SK-N-SH (cell line): ENCODE data around the gene TPP2. TPM values are rescaled to one million over a fixed set of nuclear protein-coding genes. Genes with fewer than 3 reads are reported as not detected.

Experiments
- CTCF ChIA-PET: fragments of 300-600, 350-600 bp; formaldehyde crosslinking; extraction: SDS; loops from one replicate; lab custom pipeline; 2021; lab: Yijun Ruan, JAX
- POLR2A ChIA-PET: fragments of 350-600 bp; sonication (Branson Sonifier 250); formaldehyde crosslinking; extraction: SDS; loops from one replicate; lab custom pipeline; 2020; ENCODE audit warnings: antibody characterized with exemption, inconsistent platforms; lab: Yijun Ruan, JAX
- DNase-seq: peaks from one replicate; pipeline ENCODE4 v3.0.0; 2012
- H2AFZ ChIP-seq: fragments of 200-600 bp; sonication (generic); 2 replicates; pipeline ENCODE4 v1.8.1; 2016; ENCODE audit warnings: antibody characterized with exemption, mild to moderate bottlenecking, low read depth
- H3F3A ChIP-seq: fragments of 200-600 bp; sonication (generic); replicated peaks from 2 replicates; pipeline ENCODE3; 2016; ENCODE audit warnings: antibody characterized with exemption, mild to moderate bottlenecking; ENCODE audit not compliant: insufficient read depth
- H3K27ac ChIP-seq, 2 experiments: fragments of 200-500 bp in 1 of 2; fragments of 200-600 bp in 1 of 2; sonication (Bioruptor generic) in 1 of 2; sonication (generic), shearing (Covaris generic) in 1 of 2; 2 replicates each; pipeline versions ENCODE4 v1.5.1 to v1.6.1; 2014 to 2016; ENCODE audit warnings: low read depth in 2 of 2, inconsistent platforms in 1 of 2, low read length in 1 of 2, mild to moderate bottlenecking in 1 of 2, mixed read lengths in 1 of 2
- H3K27me3 ChIP-seq: fragments of 200-600 bp; sonication (generic), shearing (Covaris generic); 2 replicates; pipeline ENCODE4 v1.6.1; 2016; ENCODE audit warnings: mixed run types; ENCODE audit not compliant: insufficient read depth
- H3K36me3 ChIP-seq, 2 experiments: fragments of 200-500 bp in 1 of 2; fragments of 200-600 bp in 1 of 2; sonication (Bioruptor generic) in 1 of 2; sonication (generic) in 1 of 2; replicated peaks in 1 of 2; 2 replicates each; pipeline versions ENCODE3 to v1.5.1; 2014 to 2016; ENCODE audit warnings: low read length in 1 of 2, mild to moderate bottlenecking in 1 of 2; ENCODE audit not compliant: insufficient read depth in 2 of 2, control insufficient read depth in 1 of 2
- H3K4me1 ChIP-seq, 2 experiments: fragments of 200-500 bp in 1 of 2; fragments of 200-600 bp in 1 of 2; sonication (Bioruptor generic) in 1 of 2; sonication (generic), shearing (Covaris generic) in 1 of 2; 2 replicates each; pipeline versions ENCODE4 v1.5.1 to v1.6.1; 2014 to 2016; ENCODE audit warnings: low read depth in 1 of 2, low read length in 1 of 2, mixed run types in 1 of 2; ENCODE audit not compliant: insufficient read depth in 2 of 2, control insufficient read depth in 1 of 2
- H3K4me2 ChIP-seq: fragments of 200-600 bp; sonication (generic), shearing (Covaris generic); 2 replicates; pipeline ENCODE4 v1.6.1; 2017; ENCODE audit warnings: mixed run types
- H3K4me3 ChIP-seq, 2 experiments: fragments of 200-500 bp in 1 of 2; fragments of 200-600 bp in 1 of 2; sonication (Bioruptor generic) in 1 of 2; sonication (generic), shearing (Covaris generic) in 1 of 2; 2 replicates each; pipeline versions ENCODE4 v1.5.1 to v1.8.1; 2014 to 2016; ENCODE audit warnings: low read depth in 2 of 2, inconsistent platforms in 1 of 2, low read length in 1 of 2, mild to moderate bottlenecking in 1 of 2, mixed read lengths in 1 of 2, moderate library complexity in 1 of 2
- H3K79me2 ChIP-seq: fragments of 200-600 bp; sonication (generic); 2 replicates; pipeline ENCODE4 v1.8.1; 2017; ENCODE audit warnings: mild to moderate bottlenecking; ENCODE audit not compliant: insufficient read depth
- H3K9ac ChIP-seq: fragments of 200-600 bp; sonication (generic); 2 replicates; pipeline ENCODE4 v1.6.1; 2017; ENCODE audit warnings: mixed run types
- H3K9me2 ChIP-seq: fragments of 200-600 bp; sonication (generic); 2 replicates; pipeline ENCODE4 v1.6.1; 2017; ENCODE audit warnings: mixed run types
- H3K9me3 ChIP-seq: fragments of 200-600 bp; sonication (generic); 2 replicates; pipeline ENCODE4 v1.6.1; 2017; ENCODE audit warnings: mixed run types, mild to moderate bottlenecking, moderate library complexity
- H4K20me1 ChIP-seq: fragments of 200-600 bp; sonication (generic); 2 replicates; pipeline ENCODE4 v1.6.1; 2017; ENCODE audit warnings: mild to moderate bottlenecking, mixed run types; ENCODE audit not compliant: insufficient read depth
- CHD2 ChIP-seq: fragments of 150-350 bp; IDR thresholded peaks from 2 replicates; pipeline ENCODE4 v1.6.1; 2018; ENCODE audit warnings: low read length; ENCODE audit not compliant: partially characterized antibody
- ELF1 ChIP-seq: IDR thresholded peaks from 2 replicates; pipeline ENCODE4 v1.4.0; 2012
- EZH2phosphoT487 ChIP-seq: fragments of 200-600 bp; sonication (generic); IDR thresholded peaks from 2 replicates; pipeline ENCODE4 v1.6.1; 2017; ENCODE audit warnings: low read depth, mixed run types, mild to moderate bottlenecking, antibody characterized with exemption, moderate library complexity, borderline replicate concordance
- GABPA ChIP-seq: IDR thresholded peaks from 2 replicates; pipeline ENCODE4 v1.4.0; 2012; ENCODE audit warnings: low read depth, mild to moderate bottlenecking
- GATA2 ChIP-seq: sonication (generic); formaldehyde crosslinking; IDR thresholded peaks from 2 replicates; pipeline ENCODE4 v1.5.0; 2020; ENCODE audit warnings: mild to moderate bottlenecking, missing genetic modification reagents
- IRF3 ChIP-seq: fragments of 150-350 bp; IDR thresholded peaks from 2 replicates; pipeline ENCODE4 v1.6.1; 2016; ENCODE audit warnings: mild to moderate bottlenecking, low read depth, low read length
- MAX ChIP-seq: IDR thresholded peaks from 2 replicates; pipeline ENCODE4 v1.4.0; 2012; ENCODE audit warnings: low read depth
- MEF2A ChIP-seq: IDR thresholded peaks from 2 replicates; pipeline ENCODE4 v1.4.0; 2012; ENCODE audit warnings: low read depth, borderline replicate concordance
- MXI1 ChIP-seq: IDR thresholded peaks from 2 replicates; pipeline ENCODE4 v1.6.1; 2012; ENCODE audit warnings: mild to moderate bottlenecking, low read depth, low read length, improper control_type of control experiment
- NFIC ChIP-seq: IDR thresholded peaks from 2 replicates; pipeline ENCODE4 v1.4.0; 2012; ENCODE audit warnings: borderline replicate concordance
- NRF1 ChIP-seq: IDR thresholded peaks from 2 replicates; pipeline ENCODE4 v1.6.1; 2012; ENCODE audit warnings: low read depth, mild to moderate bottlenecking, low read length
- PBX3 ChIP-seq: IDR thresholded peaks from 2 replicates; pipeline ENCODE4; 2012
- RCOR1 ChIP-seq: fragments of 150-350 bp; IDR thresholded peaks from 2 replicates; pipeline ENCODE4 v1.6.1; 2017; ENCODE audit warnings: antibody characterized with exemption, low read length
- REST ChIP-seq: IDR thresholded peaks from 2 replicates; pipeline ENCODE4 v1.6.1; 2012; ENCODE audit warnings: mild to moderate bottlenecking, low read depth, low read length, moderate library complexity
- RFX5 ChIP-seq: IDR thresholded peaks from 2 replicates; pipeline ENCODE4 v1.6.1; 2012; ENCODE audit warnings: mild to moderate bottlenecking, improper control_type of control experiment, low read length
- RXRA ChIP-seq: IDR thresholded peaks from 2 replicates; pipeline ENCODE4 v1.4.0; 2012; ENCODE audit warnings: low read depth, mild to moderate bottlenecking, borderline replicate concordance
- SIN3A ChIP-seq: IDR thresholded peaks from 2 replicates; pipeline ENCODE4 v1.6.1; 2012; ENCODE audit warnings: low read depth, mild to moderate bottlenecking, low read length, moderate library complexity, borderline replicate concordance
- TAF1 ChIP-seq: IDR thresholded peaks from 2 replicates; pipeline ENCODE4 v1.6.1; 2012; ENCODE audit warnings: low read depth, mild to moderate bottlenecking, low read length, moderate library complexity, borderline replicate concordance
- ZBTB33 ChIP-seq: IDR thresholded peaks from 2 replicates; pipeline ENCODE4 v1.4.0; 2012; ENCODE audit warnings: low read depth, borderline replicate concordance
- WGBS: methylation state at CpG from one replicate; pipeline ENCODE4 v1.1.6; 2017; ENCODE audit warnings: low lambda C conversion rate; 5-methylcytosine and 5-hydroxymethylcytosine counted together
- polyA plus RNA-seq, 3 experiments: library from polyadenylated mRNA; depleted of rRNA; stranded (reverse); fragments of >200 nt; gene quantifications; 2 replicates each; pipeline ENCODE4 v1.2.3, GENCODE V29; 2012

The TPP2 gene
- polyA plus RNA-seq, 1 of the 3 experiments (the other 2 are of a cell fraction), result 8.3 TPM

- H3K36me3 ChIP-seq, result peaks cover 10 to 19% of the 10 kb centered on the region in 2 experiments
- no peak overlapping the region for H3K4me2 ChIP-seq
- no peak overlapping the region for H2AFZ ChIP-seq
- TF ChIP-seq SIN3A, result no peak
- no peak for TF ChIP-seq ELF1
- no peak for TF ChIP-seq REST
- no peak for TF ChIP-seq RXRA
- no peak for TF ChIP-seq NFIC
- TF ChIP-seq RCOR1, result no peak
- no peak for TF ChIP-seq GABPA
- no peak for TF ChIP-seq PBX3
- TF ChIP-seq TAF1, result no peak
- no peak for TF ChIP-seq MAX
- no peak for TF ChIP-seq CHD2
- no peak for TF ChIP-seq NRF1
- no peak for TF ChIP-seq ZBTB33
- no peak for TF ChIP-seq GATA2 (CRISPR knock-in tag)
- TF ChIP-seq MXI1, result no peak
- TF ChIP-seq IRF3, result no peak
- no peak for TF ChIP-seq RFX5
- TF ChIP-seq MEF2A, result no peak
- no peak for TF ChIP-seq EZH2phosphoT487
- no peaks in the 10 kb centered on the region for H4K20me1 ChIP-seq
- no peak overlapping the region for H3K9ac ChIP-seq
- H3K79me2 ChIP-seq, result no peaks in the 10 kb centered on the region
- 60% methylated on average over 2 of the region's 2 CpGs for WGBS
- ChIA-PET POLR2A (no interaction called here), CTCF (interaction anchor here (0.7 to 1.0 kb wide), 2 partner anchors 14 to 128 kb away, joined by 3 read pairs; no protein-coding TSS in a partner anchor)
- no peak overlapping the region for H3K27ac ChIP-seq
- DNase-seq, result no peak
- no peak overlapping the region for H3K4me3 ChIP-seq
- no peaks in the 10 kb centered on the region for H3K27me3 ChIP-seq
- H3K9me3 ChIP-seq, result no peaks in the 10 kb centered on the region
- peaks cover 2% of the 10 kb centered on the region for H3F3A ChIP-seq
- no peaks in the 10 kb centered on the region for H3K9me2 ChIP-seq
- no peaks in the 10 kb centered on the region for H3K4me1 ChIP-seq
Observed at GRCh38 chr13:102683637-102684036, 86.9 kb downstream of the TPP2 start.
